Measurements from ENCODE around the gene B3GAT2.

- no peak for TF ChIP-seq CTCF (IDR thresholded peaks at IDR 0.05; ENCODE audit: low read length)
- no peak for TF ChIP-seq EZH2phosphoT487 (IDR thresholded peaks at IDR 0.05; ENCODE audit: low read length)
These were observed at the start of gene B3GAT2 for GRCh38 chr6:70956451-70957283.

Data from MM.1S (cell line).